Glomerular endothelial cell (primary cell): Measurements from ENCODE around the gene TRDN. TPM values are rescaled to one million over a fixed set of nuclear protein-coding genes. Genes with fewer than 3 reads are reported as not detected.

Experiments
- DNase-seq: peaks from one replicate; pipeline ENCODE4 v3.0.0-alpha.2; 2011; ENCODE audit warnings: low read depth, low spot score; ENCODE audit errors: extremely low read depth
- total RNA-seq: library from RNA; depleted of rRNA; stranded (reverse); fragments of >200 nt; gene quantifications from 2 replicates; pipeline ENCODE4 v1.2.3, GENCODE V29; 2015

Gene TRDN
- total RNA-seq, 1 donor from 2014 or later, result not detected

DNA sequence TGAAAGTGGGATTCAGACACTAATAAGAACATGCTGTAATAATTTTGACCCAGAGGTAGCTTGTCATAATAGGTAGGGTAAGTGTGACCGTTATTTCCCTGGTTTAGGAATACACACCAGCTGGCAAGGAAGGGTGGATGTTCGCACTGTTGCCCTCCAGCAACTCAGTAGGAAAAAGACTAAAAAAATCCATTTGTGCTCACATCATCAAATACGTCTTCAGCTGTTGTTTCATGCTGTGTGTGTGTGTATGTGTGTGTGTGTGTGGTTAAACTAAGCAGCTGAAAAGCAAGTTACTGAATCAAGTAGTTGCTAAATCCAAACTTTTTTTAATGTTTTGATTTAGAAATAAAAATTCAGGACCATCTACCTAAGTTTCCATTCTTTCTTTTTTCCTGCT, 218.7 kb downstream of the TRDN start:
- DNase-seq, result no peak

DNA sequence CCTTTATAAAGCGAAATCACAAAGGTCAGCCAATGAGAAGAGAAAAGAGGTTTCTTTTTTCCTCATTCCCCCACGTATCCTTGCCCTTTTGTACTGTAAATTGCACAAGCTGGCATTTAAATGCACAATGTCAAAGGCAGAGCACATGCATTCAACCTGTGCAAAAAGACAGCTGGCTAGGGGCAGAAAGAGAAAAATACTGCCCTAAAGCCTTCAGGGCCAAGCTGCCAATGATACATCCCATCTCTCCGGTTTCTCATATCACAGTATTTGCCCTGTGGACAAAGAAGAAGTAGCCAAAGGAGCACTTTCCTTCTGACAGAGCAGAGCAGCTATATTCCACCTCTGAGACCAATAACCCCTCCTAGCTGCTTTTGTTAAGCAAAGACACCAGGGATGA, 219.2 kb downstream of the TRDN start:
- DNase-seq, result no peak

DNA sequence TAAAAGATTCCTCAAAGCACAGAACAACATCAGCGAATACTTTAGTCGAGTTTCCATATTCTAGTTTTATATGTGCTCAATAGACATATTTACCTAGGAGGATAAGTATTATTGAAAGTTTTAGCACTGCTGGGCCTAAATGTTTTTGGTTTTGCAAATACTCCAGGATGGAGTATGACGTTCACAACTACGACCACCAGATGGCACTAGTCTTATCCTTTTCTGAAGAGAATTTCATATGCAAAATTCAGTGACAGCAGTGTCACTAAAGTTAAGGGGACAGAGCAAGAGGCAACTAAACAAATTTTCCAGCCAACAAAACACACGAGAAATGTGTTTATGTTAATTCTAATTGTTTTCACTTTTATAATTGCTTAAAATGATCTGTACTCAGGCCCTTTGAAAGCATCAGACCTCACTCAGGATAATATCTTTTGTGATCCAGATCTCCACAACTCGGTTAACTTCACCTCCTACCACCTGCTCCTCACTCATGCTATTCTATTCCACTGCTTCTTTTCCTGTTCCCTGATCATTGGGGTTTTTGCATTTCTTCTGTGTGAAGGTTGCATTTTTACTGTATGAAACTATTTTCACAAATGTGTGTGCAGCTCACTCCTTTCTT, 220.8 kb downstream of the TRDN start:
- peak; percentile 47 for DNase-seq

DNA sequence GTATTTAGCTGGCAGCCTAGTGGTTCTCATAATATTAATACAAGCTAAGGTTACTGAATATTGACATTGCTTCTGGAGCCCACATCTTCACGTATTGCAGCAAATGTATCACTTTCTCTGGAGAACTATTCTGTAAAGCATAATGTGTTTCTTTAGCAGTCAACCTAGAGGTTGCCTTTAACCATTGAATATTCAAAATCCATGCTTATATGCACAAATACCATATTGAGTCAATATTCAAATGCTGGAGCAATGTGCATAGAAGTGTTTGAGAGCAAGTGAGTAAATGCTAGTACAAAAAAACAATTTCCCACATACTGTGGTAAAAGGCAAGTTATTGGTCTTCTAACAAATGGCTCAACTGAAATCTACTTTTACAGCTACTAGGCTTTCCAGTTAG, 231.8 kb downstream of the TRDN start:
- DNase-seq, result no peak

DNA sequence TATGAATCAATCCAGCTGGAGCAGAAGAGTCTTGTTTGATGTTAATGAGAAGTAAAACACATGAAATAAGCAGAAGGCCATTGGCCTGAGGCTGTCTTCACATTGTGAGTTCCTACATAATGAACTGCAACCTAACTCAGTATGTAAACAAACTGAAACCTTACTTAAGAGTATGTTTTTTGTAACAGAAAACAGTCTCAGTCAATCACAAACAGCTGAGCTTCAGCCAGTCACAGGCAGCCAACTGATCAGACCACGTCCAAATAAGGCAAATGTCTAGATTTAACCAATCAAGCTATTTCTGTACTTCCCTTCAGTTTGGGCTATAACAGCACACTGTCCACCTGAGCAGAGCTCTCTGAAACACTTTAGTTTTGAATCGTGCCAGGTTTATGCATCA, 234.7 kb downstream of the TRDN start:
- no peak for DNase-seq

DNA sequence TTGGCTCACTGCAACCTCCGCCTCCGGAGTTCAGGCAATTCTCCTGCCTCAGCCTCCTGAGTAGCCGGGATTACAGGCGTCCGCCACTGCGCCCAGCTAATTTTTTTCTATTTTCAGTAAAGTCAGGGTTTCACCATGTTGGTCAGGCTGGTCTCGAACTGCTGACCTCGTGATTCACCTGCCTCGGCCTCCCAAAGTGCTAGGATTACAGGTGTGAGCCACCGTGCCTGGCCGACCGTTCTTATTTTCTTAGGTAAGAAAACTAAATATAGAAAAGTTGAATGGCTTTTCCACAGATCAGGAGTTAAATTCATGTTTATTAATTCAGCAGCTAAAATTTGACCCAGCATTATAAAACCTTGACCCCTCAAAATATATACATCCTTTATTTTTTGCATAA, 238.7 kb downstream of the TRDN start:
- no peak for DNase-seq

DNA sequence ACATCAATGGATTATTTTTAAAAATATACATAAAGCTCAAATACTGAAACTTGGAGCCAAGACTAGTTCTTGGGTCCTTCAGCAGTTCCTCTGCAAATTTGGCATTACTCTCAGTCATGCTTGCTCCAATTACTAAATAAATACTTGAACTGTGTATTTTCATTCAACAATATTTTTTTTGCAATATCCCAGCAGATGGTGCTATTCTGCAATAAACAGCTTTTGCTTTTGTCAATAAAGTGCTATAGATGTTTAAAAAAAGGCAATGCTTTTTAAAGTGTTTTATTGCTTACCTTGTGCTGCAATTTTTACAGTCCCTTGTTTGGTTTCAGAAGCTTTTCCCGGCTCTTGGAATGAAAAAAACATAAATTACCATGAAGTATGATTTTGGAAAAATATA, 243.4 kb downstream of the TRDN start:
- DNase-seq, result no peak

DNA sequence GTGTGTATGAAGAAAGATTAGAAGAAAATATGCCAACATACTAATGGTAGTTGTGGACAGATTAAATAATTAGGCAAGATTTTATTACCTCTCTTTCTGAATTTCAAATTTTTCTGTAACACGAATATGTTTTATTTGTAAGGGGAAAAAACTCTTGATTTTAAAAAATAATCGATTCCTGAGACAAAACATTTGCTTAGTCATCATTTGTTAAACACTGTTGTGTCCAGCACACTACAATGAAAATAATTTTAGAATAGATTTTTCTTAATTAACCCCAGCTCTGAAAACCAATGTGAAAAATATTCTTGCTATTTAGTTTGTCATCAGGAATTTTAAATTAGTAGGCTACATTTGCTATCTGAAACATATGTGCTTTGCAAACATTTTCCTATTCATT, 253.0 kb downstream of the TRDN start:
- DNase-seq, result no peak

DNA sequence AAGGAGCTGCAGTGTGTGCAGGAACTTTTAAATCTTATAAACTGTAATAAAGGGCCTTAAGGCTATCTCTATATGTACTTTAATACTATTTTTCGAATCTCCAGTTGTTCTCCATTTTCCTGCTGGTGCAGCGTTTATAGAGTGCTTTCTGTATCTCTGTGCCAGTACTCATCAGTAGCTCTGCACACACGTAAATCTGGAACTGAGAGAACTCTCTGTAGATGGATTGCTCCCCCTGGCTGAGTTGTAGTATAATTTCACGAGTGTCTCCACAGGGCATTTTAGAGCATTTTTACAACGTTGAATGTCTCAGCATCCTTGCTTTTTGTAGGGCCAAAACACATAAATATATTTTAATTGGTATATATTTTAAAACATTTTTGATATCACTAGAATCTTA, 256.5 kb downstream of the TRDN start:
- no peak for DNase-seq

DNA sequence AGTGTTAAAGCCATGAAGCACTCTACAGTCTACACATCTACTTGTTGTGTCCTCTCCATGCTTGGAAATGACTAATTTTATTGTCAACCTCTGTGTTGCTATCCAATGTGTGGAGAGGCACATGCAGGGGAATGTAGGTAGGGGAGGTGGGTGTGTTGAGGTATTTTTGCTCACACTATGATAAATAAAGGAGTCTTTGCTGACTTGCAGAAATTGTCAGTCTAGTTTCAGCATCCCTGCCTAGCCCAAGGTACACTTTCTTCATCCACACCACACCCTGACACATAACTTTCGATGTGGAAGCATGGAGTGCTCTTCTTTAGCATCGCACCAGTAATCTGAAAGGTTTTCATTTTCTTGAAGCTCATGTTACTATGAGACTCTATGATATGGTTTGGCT, 264.0 kb downstream of the TRDN start:
- no peak for DNase-seq

DNA sequence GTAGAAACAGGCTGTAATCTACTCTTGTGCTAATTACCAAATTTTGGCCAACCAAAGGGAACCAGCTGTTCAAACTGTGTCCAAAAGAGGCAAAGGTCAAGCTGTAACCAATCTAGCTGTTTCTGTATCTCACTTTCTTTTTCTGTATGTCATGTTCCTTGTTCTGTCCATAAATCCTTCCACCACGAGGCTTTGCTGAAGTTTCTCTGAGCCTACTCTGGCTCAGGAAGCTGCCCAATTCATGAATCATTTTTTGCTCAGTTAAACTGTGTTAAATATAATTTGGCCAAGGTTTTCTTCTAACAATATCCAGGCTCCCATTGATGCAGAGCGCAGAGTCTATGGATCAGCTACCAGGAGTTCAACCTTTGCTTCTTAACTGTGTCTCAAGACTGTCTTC, 272.8 kb downstream of the TRDN start:
- DNase-seq, result no peak

DNA sequence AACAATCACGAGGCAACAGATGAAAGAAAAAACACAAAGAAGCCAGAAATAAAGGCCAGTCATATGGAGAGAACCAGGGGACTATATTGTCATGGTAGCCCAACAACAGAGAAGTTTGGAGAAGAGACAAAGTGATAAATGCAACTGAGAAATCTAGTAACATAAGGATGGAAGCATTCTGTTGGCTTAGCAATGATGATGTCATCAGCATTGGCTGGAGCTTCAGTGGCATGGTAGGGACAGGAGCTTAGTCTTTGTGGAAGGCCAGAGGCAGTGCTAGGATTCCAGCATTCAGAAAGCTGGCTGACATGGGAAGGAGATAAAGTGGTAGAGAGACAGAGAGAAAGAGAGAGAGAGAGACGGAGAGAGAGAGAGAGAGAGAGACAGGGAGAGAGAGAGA, 276.4 kb downstream of the TRDN start:
- DNase-seq, result no peak

DNA sequence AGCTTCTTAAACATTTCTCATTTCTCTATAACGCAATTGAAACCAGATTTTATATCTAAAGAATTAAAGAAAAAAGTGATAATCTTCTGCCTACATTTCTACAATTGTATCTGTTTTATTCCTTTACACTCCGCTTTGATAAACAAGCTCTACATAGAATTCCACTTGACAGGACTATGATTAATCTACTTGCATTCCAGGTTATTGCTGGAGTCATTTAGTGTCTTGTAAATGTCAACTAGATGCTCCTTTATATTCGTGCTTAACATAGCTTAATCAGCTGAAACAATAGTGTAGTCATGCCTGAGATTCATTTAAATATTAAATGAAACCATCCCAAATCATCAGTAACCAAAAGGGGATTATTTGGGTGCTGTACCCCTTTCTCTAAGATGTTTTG, 284.0 kb downstream of the TRDN start:
- no peak for DNase-seq

DNA sequence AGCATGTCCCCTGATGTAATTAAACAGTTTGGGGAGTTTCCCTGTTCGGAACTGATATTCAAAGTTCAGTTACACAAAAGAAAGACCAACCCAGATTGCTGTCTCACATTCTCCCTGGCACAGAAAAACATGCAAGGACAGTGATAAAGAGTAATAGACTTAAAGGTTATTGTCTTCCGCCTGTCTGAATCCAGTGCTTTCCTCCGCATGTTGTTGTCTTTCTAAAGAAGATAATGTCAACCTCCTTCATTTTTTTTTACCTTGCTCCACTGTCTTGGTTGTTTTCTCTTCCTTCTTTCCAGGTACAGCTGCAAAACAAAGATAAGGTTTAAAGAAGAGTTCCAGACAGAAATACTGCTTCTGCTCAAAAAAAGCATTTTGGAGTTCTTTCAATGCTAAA, 284.5 kb downstream of the TRDN start:
- no peak for DNase-seq

DNA sequence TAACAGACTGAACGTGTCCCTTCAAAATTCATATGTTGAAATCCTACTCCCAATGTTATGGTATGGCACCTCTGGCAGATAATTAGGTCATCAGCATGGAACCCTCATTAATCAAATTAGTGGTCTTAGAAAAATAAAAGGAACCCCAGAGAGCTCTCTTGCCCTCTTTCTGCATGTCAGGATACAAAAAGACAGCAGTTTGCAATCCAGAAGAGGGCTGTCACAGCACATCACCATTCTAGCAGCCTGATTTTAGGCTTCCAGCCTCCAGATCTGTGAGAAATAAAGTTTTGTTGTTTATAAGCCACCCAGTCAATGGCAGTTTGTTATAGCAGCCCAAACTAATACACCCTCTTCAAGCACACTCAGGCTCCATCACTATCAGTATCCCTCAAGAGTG, 292.9 kb downstream of the TRDN start:
- DNase-seq, result no peak

DNA sequence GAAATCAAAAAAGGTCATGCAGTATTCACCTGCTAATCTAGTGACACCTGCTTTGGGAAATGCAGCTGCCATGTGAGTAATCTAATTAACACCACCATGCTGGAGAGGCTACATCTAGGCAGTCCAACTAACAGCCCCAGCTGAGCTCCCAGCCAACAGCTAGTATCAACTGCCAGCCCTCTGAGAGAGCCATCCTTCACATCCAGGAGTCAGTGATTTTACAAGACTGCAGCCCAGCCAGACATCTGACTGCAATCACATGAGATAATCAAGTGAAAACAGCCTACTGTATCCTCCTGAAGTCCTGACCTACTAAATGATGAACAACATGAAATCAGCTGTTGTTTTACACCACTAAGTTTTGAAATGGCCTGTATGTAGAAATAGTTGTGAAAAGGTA, 298.4 kb downstream of the TRDN start:
- DNase-seq, result no peak

DNA sequence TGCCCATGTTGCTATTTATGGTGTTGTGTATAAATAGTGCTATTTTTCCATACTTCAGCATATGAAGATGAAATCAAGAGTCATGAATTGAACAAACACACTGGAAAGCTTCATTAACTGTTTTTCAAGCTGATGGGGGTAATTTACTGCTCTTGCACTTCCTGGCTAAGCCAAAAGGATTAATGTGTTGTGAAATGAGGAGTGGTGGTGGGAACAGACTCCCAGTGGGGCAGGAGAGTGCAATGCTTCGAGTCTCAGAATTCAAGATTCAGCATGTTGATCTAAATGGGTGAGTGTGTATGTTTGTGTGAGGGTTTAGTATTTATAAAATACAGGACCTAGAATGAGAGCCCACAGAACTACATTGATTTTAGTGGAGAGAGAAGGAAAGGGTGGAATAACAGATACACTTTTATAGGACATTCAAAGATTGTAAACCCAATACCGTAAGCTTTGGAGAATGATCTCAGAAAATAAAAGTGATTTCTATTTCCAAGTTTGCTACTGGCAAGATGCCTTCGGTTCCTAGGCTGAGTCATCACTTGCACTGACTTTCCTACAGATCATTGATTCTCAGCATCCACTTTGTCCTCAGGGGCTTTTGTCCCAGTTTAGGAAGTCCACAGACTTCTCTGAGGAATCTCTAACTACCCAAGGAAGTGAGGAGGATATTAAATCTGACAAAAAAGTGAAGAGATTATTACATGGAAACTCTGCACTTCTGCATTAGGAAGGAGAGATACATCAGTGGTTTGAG, 303.6 kb downstream of the TRDN start:
- no peak for DNase-seq

DNA sequence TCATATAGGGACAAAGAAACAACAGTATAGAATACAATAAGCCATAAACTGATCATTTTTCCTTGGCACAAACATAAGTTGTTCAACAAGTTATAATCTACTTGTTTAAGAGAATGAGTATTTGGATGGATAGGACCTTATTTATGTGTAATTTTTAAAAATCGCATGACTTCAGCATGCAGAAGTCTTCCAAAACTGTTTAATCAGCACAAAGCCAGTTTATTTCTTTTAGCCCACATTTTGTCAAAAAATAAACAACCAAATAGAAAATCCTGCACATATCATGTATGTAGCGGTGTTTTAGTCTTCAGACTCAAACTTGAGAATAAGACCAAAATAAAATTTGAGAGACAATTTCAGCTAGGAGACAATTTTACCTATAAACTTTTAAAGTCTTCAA, 304.7 kb downstream of the TRDN start:
- no peak for DNase-seq

DNA sequence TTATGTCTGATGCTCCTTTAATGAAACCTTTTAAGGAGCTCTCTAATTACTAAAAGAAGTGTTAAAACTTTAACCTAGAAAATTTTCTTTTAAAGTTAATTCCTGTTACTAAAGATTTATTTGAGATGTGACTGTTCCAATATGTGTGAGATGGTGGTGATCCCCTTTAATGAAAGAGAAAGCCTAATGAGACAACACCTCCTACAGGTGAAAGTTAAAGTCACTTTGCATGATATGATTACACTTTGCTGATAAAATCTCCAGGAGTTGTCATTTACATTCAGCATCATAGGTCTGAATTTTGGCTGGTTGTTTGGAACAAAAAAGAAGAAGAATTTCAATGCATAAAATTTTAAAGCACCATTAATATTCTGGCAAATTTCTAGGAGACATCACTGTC, 307.4 kb downstream of the TRDN start:
- no peak for DNase-seq

DNA sequence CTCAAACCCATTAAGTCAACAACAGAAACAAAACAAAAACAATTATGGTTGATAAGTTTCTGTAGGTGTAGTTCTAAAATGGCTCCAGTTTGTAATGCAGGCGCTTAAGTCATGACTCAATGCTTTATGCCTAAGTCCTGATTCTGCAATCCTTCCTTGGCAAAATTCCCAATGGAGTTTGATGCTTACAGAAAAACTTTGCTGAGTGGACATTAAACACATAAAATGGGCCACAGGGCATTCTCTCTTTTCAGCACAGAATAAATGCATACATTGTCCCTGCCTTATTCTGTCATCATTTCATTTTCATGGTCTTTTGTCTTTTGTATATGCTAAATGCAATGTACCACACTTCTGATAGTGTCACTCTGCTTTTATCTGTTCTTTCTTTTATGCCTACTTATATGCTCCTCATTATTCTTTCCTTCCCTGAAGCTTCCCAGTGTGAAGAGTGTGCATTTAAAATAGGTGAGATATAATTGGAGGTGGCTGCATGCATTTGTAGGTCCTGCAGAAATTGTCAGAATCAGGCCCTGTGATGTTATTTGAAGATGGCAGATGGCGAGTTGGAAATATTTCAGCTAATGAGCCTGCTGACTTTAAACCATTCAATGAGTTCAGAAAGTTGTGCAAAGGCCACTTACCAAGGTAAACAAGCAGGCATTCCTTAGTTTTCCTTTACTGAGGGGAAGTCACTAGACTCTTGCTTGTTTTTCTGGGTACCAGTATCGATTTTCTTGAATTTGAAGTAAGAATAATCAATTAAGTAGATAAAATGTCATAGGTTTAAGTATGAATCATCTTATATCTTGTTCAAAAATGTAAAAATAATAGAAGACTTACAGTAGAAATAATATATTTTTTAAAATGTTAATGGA, 313.1 kb downstream of the TRDN start:
- DNase-seq, result no peak

DNA sequence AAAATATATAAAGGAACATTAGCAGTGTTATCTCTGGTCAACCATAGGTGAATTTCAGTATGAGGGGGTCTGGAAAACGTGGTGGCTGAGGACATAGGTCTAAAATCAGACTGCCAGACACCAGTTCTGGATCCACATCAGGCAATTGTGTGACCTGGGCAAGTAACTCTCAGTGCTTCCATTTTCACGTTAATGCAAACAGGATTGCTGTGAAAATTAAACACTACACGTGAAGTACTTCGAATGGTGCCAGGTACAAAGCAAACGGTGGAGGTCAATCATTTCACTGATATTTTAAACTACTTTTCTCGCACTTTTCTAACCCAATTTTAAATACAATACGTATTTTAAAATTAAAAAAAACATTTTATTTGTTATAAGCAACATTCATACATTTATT, 315.7 kb downstream of the TRDN start:
- no peak for DNase-seq
